OCI-LY1 (cell line): ENCODE measurements around the gene PFKL.

Experiments used
- H2AFZ ChIP-seq: fragments of 200-600 bp; sonication (generic), shearing (Covaris generic); 2 replicates; pipeline ENCODE4 v1.6.0; 2014; ENCODE audit warnings: antibody characterized with exemption, mild to moderate bottlenecking, low read length
- H3F3A ChIP-seq: fragments of 200-600 bp; sonication (generic), shearing (Covaris generic); 2 replicates; pipeline ENCODE4 v1.6.0; 2014; ENCODE audit warnings: mild to moderate bottlenecking, antibody characterized with exemption, low read length, moderate library complexity; ENCODE audit not compliant: insufficient read depth
- H3K27ac ChIP-seq: fragments of 200-600 bp; sonication (generic); 2 replicates; pipeline ENCODE4 v1.5.1; 2014; ENCODE audit warnings: low read length, mixed run types, mild to moderate bottlenecking, low read depth; ENCODE audit not compliant: poor library complexity, severe bottlenecking
- H3K27me3 ChIP-seq: fragments of 200-600 bp; sonication (generic); 2 replicates; pipeline ENCODE4 v1.6.0; 2014; ENCODE audit warnings: antibody characterized with exemption, mild to moderate bottlenecking, low read length, moderate library complexity; ENCODE audit not compliant: insufficient read depth
- H3K36me3 ChIP-seq: fragments of 200-600 bp; sonication (generic); 2 replicates; pipeline ENCODE4 v1.6.1; 2014; ENCODE audit warnings: mild to moderate bottlenecking, antibody characterized with exemption, low read length, moderate library complexity, mixed read lengths; ENCODE audit not compliant: insufficient read depth
- H3K4me1 ChIP-seq: fragments of 200-600 bp; sonication (generic); 2 replicates; pipeline ENCODE4 v1.5.1; 2014; ENCODE audit warnings: mild to moderate bottlenecking, low read length, moderate library complexity; ENCODE audit not compliant: insufficient read depth, severe bottlenecking
- H3K4me2 ChIP-seq: fragments of 200-600 bp; sonication (generic), shearing (Covaris generic); 2 replicates; pipeline ENCODE4 v1.6.1; 2014; ENCODE audit warnings: low read length
- H3K4me3 ChIP-seq: fragments of 200-600 bp; sonication (generic); 2 replicates; pipeline ENCODE4 v1.5.1; 2014; ENCODE audit warnings: low read length, low read depth, mild to moderate bottlenecking, mixed read lengths; ENCODE audit not compliant: poor library complexity, severe bottlenecking
- H3K79me2 ChIP-seq: fragments of 200-600 bp; shearing (Covaris generic); 2 replicates; pipeline ENCODE4 v1.6.1; 2016; ENCODE audit warnings: mixed run types, low read length, mixed read lengths; ENCODE audit not compliant: insufficient read depth
- H3K9ac ChIP-seq: fragments of 200-600 bp; sonication (generic), shearing (Covaris generic); 2 replicates; pipeline ENCODE4 v1.6.1; 2014; ENCODE audit warnings: mild to moderate bottlenecking, low read length, mixed read lengths
- H3K9me2 ChIP-seq: fragments of 200-600 bp; sonication (generic), shearing (Covaris generic); 2 replicates; pipeline ENCODE4 v1.6.1; 2014; ENCODE audit warnings: low read depth, mild to moderate bottlenecking, low read length, mixed read lengths
- H3K9me3 ChIP-seq: fragments of 200-600 bp; shearing (Covaris generic); 2 replicates; pipeline ENCODE4 v1.6.1; 2014; ENCODE audit warnings: low read length, mixed read lengths
- H4K20me1 ChIP-seq: fragments of 200-600 bp; sonication (generic), shearing (Covaris generic); 2 replicates; pipeline ENCODE4 v1.6.0; 2016; ENCODE audit warnings: mild to moderate bottlenecking, low read length; ENCODE audit not compliant: insufficient read depth
- EZH2 ChIP-seq: fragments of 200-600 bp; sonication (generic), shearing (Covaris generic); IDR thresholded peaks from 2 replicates; pipeline ENCODE4 v1.8.0; 2017; ENCODE audit warnings: borderline replicate concordance, mixed run types, mild to moderate bottlenecking, antibody characterized with exemption, low read length, moderate library complexity, mixed read lengths
- TF ChIP-seq, protein P1 (sequence below): fragments of 200-600 bp; sonication (generic), shearing (Covaris generic); IDR thresholded peaks from 2 replicates; pipeline ENCODE4 v1.5.1; 2017; ENCODE audit warnings: mild to moderate bottlenecking, antibody characterized with exemption, low read length, moderate library complexity, mixed read lengths

PFKL gene

DNA sequence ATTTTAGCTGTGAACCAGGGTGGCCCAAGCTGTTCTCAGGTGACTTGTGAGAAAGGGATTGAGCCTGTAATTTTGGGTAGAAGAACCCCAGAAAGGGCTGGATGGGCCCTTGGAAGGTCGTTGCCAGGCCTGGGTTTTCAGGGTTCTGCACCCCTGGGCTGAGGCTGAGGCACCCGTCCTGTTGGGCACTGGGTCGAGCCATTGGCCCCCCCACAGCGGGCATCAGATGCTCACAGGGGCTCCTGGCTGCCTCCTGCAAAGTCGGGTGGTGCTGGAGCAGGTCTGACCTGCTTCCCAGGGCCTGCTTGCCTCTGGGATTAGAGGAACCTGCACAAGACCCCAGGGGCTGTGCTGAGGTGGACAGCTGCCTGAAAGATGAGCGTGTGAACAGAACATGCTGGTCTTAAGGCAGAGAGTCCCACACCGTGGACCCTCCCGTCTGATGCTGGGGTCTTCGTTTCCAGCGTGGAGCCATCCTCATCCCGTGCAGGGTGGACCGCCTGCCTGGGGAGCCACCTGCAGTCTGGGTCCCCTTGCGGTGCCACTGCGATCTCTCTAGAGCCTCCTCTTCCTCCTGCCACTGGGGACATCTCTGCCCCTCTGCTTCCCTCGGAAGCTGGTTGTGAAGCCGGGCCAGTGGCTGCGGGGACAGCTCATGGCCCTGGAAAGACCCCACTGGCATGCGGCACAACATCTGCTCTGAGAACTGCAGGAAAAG is 51.8 kb downstream of the PFKL start:
- TF ChIP-seq, protein P1, sequence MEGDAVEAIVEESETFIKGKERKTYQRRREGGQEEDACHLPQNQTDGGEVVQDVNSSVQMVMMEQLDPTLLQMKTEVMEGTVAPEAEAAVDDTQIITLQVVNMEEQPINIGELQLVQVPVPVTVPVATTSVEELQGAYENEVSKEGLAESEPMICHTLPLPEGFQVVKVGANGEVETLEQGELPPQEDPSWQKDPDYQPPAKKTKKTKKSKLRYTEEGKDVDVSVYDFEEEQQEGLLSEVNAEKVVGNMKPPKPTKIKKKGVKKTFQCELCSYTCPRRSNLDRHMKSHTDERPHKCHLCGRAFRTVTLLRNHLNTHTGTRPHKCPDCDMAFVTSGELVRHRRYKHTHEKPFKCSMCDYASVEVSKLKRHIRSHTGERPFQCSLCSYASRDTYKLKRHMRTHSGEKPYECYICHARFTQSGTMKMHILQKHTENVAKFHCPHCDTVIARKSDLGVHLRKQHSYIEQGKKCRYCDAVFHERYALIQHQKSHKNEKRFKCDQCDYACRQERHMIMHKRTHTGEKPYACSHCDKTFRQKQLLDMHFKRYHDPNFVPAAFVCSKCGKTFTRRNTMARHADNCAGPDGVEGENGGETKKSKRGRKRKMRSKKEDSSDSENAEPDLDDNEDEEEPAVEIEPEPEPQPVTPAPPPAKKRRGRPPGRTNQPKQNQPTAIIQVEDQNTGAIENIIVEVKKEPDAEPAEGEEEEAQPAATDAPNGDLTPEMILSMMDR, result no peak
- no peak for TF ChIP-seq EZH2
- H3K9me2 ChIP-seq, result no peaks in the 10 kb centered on the region
- H3K27ac ChIP-seq, result no peak overlapping the region
- no peaks in the 10 kb centered on the region for H3K79me2 ChIP-seq
- H3K27me3 ChIP-seq, result no peaks in the 10 kb centered on the region
- H3K9me3 ChIP-seq, result no peaks in the 10 kb centered on the region
- H2AFZ ChIP-seq, result no peak overlapping the region
- H3K4me1 ChIP-seq, result no peaks in the 10 kb centered on the region
- H3K9ac ChIP-seq, result no peak overlapping the region
- no peak overlapping the region for H3K4me2 ChIP-seq
- H3F3A ChIP-seq, result no peaks in the 10 kb centered on the region
- H4K20me1 ChIP-seq, result no peaks in the 10 kb centered on the region
- no peaks in the 10 kb centered on the region for H3K36me3 ChIP-seq
- no peak overlapping the region for H3K4me3 ChIP-seq

DNA sequence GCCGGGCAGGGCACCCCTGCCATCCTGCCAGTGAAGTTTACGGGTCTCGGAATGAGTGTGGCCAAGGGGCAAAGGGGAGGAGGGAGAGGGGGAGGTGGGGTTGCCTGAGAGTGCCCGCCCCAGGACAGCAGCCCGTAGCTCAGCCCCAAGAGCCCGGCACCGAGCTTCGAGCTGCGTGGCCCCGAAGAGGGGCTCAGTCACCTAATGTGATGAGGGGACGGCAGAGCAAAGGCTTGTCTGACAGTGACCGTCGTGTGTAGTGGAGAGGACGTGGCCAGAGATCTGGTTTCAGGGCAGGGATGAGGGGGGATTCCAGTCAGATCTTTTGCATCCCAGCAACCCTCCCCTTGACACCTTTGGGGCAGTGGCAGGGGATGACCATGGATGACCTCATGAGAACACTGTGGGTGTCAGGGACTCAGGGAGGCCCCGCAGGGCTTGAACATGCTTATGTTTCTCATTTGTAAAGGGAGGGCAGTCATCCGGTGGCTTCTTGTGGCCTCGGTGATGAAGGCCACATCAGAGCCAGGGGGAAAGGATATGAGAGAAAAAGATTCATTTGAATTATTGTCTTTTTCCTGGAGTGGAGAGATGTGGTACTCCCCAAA is 52.5 kb downstream of the PFKL start:
- no peaks in the 10 kb centered on the region for H3K9me2 ChIP-seq
- H3K36me3 ChIP-seq, result no peaks in the 10 kb centered on the region
- H3K4me3 ChIP-seq, result no peak overlapping the region
- H4K20me1 ChIP-seq, result no peaks in the 10 kb centered on the region
- no peaks in the 10 kb centered on the region for H3K4me1 ChIP-seq
- no peak overlapping the region for H2AFZ ChIP-seq
- TF ChIP-seq, protein P1, result no peak
- no peaks in the 10 kb centered on the region for H3K27me3 ChIP-seq
- no peak overlapping the region for H3K27ac ChIP-seq
- H3K79me2 ChIP-seq, result no peaks in the 10 kb centered on the region
- H3F3A ChIP-seq, result no peaks in the 10 kb centered on the region
- no peak overlapping the region for H3K4me2 ChIP-seq
- no peak overlapping the region for H3K9ac ChIP-seq
- H3K9me3 ChIP-seq, result no peaks in the 10 kb centered on the region

DNA sequence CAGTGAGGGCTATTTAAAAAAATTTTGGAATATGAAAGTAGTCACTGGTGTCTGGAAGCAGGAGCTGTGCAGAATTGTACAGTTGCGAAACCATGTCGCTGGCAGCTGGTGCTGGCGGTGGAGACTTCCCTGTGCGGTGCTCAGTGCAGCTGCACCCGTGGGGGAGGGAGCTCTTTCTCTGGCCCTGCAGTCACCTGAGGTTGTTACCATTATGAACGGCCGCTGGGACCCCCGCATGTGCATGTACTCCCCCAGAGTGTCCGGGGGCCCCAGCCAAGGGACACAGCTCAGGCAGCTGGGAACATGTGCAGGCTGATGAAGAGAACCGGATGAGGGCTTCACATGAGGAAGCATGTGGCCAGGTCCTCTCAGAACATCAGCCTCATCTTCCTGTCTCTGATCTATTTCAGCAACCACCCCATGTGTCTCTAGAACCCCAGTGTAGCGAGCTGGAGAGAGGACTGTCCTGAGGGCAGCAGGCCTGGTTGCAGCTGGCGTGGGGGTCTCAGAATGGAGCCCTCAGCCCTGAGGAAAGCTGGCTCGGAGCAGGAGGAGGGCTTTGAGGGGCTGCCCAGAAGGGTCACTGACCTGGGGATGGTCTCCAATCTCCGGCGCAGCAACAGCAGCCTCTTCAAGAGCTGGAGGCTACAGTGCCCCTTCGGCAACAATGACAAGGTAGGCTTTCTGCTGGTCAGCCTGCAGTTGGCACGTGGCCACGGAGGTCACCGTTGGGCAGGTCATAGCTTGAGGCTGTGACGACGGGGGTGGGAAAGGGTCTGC is 53.5 kb downstream of the PFKL start, which contains the start of gene TRPM2:
Gene TRPM2 (plus strand): TSS at position 431 of the 780 bp plus-strand sequence. CDS start 80 bp downstream, at position 511.
- H3K36me3 ChIP-seq, result no peaks in the 10 kb centered on the region
- H3K27me3 ChIP-seq, result no peaks in the 10 kb centered on the region
- TF ChIP-seq, protein P1, result no peak
- no peak for TF ChIP-seq EZH2
- no peak within 1 kb of the TSS for H3K4me3 ChIP-seq
- no peak within 1 kb of the TSS for H3K4me2 ChIP-seq
- no peaks in the 10 kb centered on the region for H3K9me2 ChIP-seq
- no peak within 1 kb of the TSS for H3K27ac ChIP-seq
- H3K9ac ChIP-seq, result no peak within 1 kb of the TSS
- no peaks in the 10 kb centered on the region for H3F3A ChIP-seq
- no peaks in the 10 kb centered on the region for H3K4me1 ChIP-seq
- H2AFZ ChIP-seq, result no peak within 1 kb of the TSS
- no peaks in the 10 kb centered on the region for H4K20me1 ChIP-seq
- no peaks in the 10 kb centered on the region for H3K9me3 ChIP-seq
- no peaks in the 10 kb centered on the region for H3K79me2 ChIP-seq
